Measurements from ENCODE around the gene FBF1. TPM values are rescaled to one million over a fixed set of nuclear protein-coding genes. Genes with fewer than 3 reads are reported as not detected.

The FBF1 gene
- total RNA-seq, 1 experiment from 2014 or later = 33.6 TPM

DNA sequence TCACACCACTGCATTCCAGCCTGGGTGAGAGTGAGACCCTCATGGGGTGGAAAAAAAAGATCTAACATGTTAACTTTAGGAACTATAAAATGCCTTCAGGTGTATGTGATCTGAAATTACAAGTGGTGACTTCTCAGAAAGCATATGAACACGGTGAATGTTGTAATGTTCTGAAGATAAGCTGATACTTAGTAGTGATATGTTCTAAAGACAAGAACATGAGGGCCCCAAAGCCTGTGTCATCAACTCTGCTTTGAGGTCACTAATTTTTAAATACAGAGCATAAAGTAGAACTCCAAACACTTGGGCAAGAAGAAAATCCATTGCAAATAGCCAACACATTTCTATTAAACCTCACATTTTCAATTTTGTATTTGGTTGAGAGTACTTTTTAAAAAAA lies 2.6 kb upstream of the FBF1 start:
- Mint-ChIP-seq H3K4me3 (ENCODE audit: low read depth, unreplicated experiment) (no peak overlapping the region), H3K27ac (ENCODE audit: unreplicated experiment) (no peak overlapping the region), H3K27me3 (ENCODE audit: unreplicated experiment) (no peaks in the 10 kb centered on the region), H3K36me3 (ENCODE audit: insufficient read depth, unreplicated experiment) (peaks cover 34% of the 10 kb centered on the region), H3K4me1 (ENCODE audit: low read depth, unreplicated experiment) (no peaks in the 10 kb centered on the region), H3K9me3 (ENCODE audit: low read depth, unreplicated experiment) (no peaks in the 10 kb centered on the region)
- BruUV-seq (replicated peaks) = no TSS peak
- CTCF ChIA-PET = interaction anchor here (0.6 kb wide), 1 partner anchor 37 kb away, joined by 3 read pairs; no protein-coding TSS in a partner anchor
- TF ChIP-seq, protein P1, sequence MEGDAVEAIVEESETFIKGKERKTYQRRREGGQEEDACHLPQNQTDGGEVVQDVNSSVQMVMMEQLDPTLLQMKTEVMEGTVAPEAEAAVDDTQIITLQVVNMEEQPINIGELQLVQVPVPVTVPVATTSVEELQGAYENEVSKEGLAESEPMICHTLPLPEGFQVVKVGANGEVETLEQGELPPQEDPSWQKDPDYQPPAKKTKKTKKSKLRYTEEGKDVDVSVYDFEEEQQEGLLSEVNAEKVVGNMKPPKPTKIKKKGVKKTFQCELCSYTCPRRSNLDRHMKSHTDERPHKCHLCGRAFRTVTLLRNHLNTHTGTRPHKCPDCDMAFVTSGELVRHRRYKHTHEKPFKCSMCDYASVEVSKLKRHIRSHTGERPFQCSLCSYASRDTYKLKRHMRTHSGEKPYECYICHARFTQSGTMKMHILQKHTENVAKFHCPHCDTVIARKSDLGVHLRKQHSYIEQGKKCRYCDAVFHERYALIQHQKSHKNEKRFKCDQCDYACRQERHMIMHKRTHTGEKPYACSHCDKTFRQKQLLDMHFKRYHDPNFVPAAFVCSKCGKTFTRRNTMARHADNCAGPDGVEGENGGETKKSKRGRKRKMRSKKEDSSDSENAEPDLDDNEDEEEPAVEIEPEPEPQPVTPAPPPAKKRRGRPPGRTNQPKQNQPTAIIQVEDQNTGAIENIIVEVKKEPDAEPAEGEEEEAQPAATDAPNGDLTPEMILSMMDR (IDR thresholded peaks at IDR 0.05; ENCODE audit: unreplicated experiment) = no peak
- DNase-seq = no peak
- intact Hi-C loops (cut with micrococcal nuclease; ENCODE audit: unreplicated experiment) = no loop called here

DNA sequence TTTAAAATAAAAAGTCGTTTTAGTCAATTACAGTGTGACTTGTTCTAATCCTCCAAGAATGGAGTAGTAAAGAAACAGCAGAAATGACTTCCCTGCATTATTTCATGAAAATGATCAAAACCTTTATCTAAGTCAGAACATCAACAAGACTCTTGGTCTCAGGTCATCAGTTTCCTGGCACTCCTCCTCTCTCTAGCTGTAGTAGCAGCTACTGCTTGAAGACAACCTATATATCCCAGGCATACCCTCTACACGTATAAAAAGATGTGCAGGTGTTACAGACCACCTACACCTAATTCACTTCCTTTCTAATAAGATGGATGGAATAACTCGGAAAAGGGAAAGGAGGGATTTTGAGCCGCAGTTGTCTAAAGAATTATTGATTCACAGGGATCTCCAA lies 1.6 kb upstream of the FBF1 start:
- H3K27me3 Mint-ChIP-seq (ENCODE audit: unreplicated experiment) = no peaks in the 10 kb centered on the region
- intact Hi-C loops (cut with micrococcal nuclease; ENCODE audit: unreplicated experiment) = no loop called here
- H3K27ac Mint-ChIP-seq (ENCODE audit: unreplicated experiment) = no peak overlapping the region
- H3K9me3 Mint-ChIP-seq (ENCODE audit: low read depth, unreplicated experiment) = no peaks in the 10 kb centered on the region
- H3K36me3 Mint-ChIP-seq (ENCODE audit: insufficient read depth, unreplicated experiment) = peaks cover 31% of the 10 kb centered on the region
- no TSS peak for BruUV-seq (replicated peaks)
- DNase-seq = no peak
- H3K4me3 Mint-ChIP-seq (ENCODE audit: low read depth, unreplicated experiment) = no peak overlapping the region
- CTCF ChIA-PET = no interaction called here
- H3K4me1 Mint-ChIP-seq (ENCODE audit: low read depth, unreplicated experiment) = no peaks in the 10 kb centered on the region
- TF ChIP-seq, protein P1 (IDR thresholded peaks at IDR 0.05; ENCODE audit: unreplicated experiment) = no peak

GRCh38 chr17:75941442-75941819 lies 589 bp upstream of the FBF1 start:
- TF ChIP-seq, protein P1 (IDR thresholded peaks at IDR 0.05; ENCODE audit: unreplicated experiment) = no peak
- BruUV-seq (replicated peaks) = no TSS peak

GRCh38 chr17:75937652-75938051 lies 3.2 kb downstream of the FBF1 start:
- Mint-ChIP-seq H3K9me3 (ENCODE audit: low read depth, unreplicated experiment) (no peaks in the 10 kb centered on the region), H3K4me1 (ENCODE audit: low read depth, unreplicated experiment) (no peaks in the 10 kb centered on the region), H3K4me3 (ENCODE audit: low read depth, unreplicated experiment) (no peak overlapping the region), H3K27ac (ENCODE audit: unreplicated experiment) (no peak overlapping the region), H3K27me3 (ENCODE audit: unreplicated experiment) (no peaks in the 10 kb centered on the region), H3K36me3 (ENCODE audit: insufficient read depth, unreplicated experiment) (peaks cover 15% of the 10 kb centered on the region)
- BruUV-seq (replicated peaks) = no TSS peak
- intact Hi-C loops (cut with micrococcal nuclease; ENCODE audit: unreplicated experiment) = no loop called here
- DNase-seq = no peak
- CTCF ChIA-PET = interaction anchor here (0.6 to 0.7 kb wide), 3 partner anchors 9 to 166 kb away, joined by 3 to 4 read pairs (median 3); no protein-coding TSS in a partner anchor
- TF ChIP-seq, protein P1 (IDR thresholded peaks at IDR 0.05; ENCODE audit: unreplicated experiment) = no peak

More at GRCh38 chr17:75941442-75941819, 589 bp upstream of the FBF1 start:
- Mint-ChIP-seq H3K27ac (ENCODE audit: unreplicated experiment) (no peak overlapping the region), H3K36me3 (ENCODE audit: insufficient read depth, unreplicated experiment) (peaks cover 21% of the 10 kb centered on the region), H3K4me3 (ENCODE audit: low read depth, unreplicated experiment) (peak overlapping the region; percentile 97), H3K27me3 (ENCODE audit: unreplicated experiment) (no peaks in the 10 kb centered on the region), H3K4me1 (ENCODE audit: low read depth, unreplicated experiment) (no peaks in the 10 kb centered on the region), H3K9me3 (ENCODE audit: low read depth, unreplicated experiment) (no peaks in the 10 kb centered on the region)
- intact Hi-C loops (cut with micrococcal nuclease; ENCODE audit: unreplicated experiment) = no loop called here
- no peak for DNase-seq
- CTCF ChIA-PET = interaction anchor here (0.6 to 1.1 kb wide), 6 partner anchors 36 to 338 kb away, joined by 3 to 7 read pairs (median 3); partner anchors contain the start of gene MRPL38

Data from Calu3 (cell line).